Esophagus muscularis mucosa (tissue), 4 donors: Measurements from ENCODE around the gene CCDC167.

Experiments used
- CTCF ChIP-seq, 3 experiments: fragments of 200-600 bp in 2 of 3; fragments of 450-650 bp in 1 of 3; sonication (generic) in 2 of 3; IDR thresholded peaks; one replicate each; pipeline ENCODE4 v1.5.1; 2017 to 2019; ENCODE audit warnings: antibody characterized with exemption in 3 of 3, mild to moderate bottlenecking in 2 of 3, moderate library complexity in 1 of 3
- EP300 ChIP-seq: sonication (generic); formaldehyde crosslinking; IDR thresholded peaks from one replicate; pipeline ENCODE4 v1.6.1; 2017; ENCODE audit warnings: antibody characterized with exemption
- POLR2A ChIP-seq: fragments of 450-650 bp; IDR thresholded peaks from one replicate; pipeline ENCODE4 v1.6.1; 2017; ENCODE audit warnings: antibody characterized with exemption, moderate library complexity, mild to moderate bottlenecking, low read depth
- POLR2AphosphoS5 ChIP-seq, 2 donors: sonication (generic); formaldehyde crosslinking; IDR thresholded peaks; one replicate each; pipeline ENCODE4 v1.6.1; 2017; ENCODE audit warnings: antibody characterized with exemption in 2 of 2

- TF ChIP-seq CTCF (IDR thresholded peaks at IDR 0.05), result no peak
- no peak for TF ChIP-seq POLR2AphosphoS5 (IDR thresholded peaks at IDR 0.05)
- TF ChIP-seq EP300, result no peak
- TF ChIP-seq POLR2A, result no peak
Measured at GRCh38 chr6:37528541-37528940, 28.8 kb upstream of the CCDC167 start.
